Smooth muscle cell of the brain vasculature (primary cell): ENCODE measurements around the gene HIPK1.

Experiments used
- DNase-seq: peaks from one replicate; pipeline ENCODE4 v3.0.0-alpha.2; 2012; ENCODE audit warnings: low read depth, low spot score

HIPK1 gene

GRCh38 chr1:113913887-113914664, 15.0 kb upstream of the HIPK1 start:
- DNase-seq: no peak

DNA sequence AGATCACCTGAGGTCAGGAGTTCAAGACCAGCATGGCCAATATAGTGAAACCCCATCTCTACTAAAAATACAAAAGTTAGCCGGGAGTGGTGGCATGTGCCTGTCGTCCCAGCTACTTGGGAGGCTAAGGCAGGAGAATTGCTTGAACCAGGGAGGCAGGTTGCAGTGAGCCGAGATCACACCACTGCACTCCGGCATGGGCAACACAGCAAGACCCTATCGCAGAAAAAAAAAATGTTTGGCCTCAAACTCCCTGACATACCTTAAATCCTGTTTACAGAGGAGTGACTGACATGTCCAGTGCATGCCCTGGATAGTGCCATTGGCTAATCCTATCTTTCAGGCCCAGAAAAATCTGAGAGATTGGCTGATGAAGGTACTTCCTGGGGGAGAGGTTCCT, 12.2 kb upstream of the HIPK1 start:
- no peak for DNase-seq

DNA sequence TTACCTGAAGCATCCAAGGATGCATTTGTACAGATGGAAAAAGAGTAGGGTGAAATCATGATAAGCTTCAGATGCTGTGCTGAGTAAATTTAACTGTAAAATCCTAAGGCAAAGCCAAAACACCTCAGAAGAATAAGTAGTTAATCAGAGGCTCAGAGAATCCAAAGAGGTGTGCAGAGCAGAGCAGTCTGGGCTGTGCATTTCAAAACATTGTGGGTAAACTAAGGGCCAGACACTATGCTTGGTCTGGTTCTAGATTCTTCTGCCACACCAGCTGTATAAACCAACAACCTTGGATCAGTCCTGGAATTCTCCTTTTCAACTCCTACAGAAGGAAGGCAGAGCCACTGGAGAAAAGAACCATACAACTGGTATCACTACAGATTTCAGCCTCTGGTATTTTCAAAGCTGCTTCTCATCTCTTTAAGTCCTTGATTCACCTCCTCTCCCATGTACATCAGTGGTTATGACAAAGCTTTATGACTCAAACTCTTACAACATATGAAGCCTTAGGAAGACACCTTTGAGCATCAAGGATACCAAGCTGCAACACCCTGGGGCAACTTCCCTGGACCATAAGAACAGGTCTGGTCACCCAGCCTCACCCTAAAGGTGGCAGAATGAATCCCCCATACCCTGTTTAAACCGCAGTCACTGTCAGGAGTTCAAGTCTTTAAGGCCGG, 11.6 kb upstream of the HIPK1 start:
- no peak for DNase-seq

DNA sequence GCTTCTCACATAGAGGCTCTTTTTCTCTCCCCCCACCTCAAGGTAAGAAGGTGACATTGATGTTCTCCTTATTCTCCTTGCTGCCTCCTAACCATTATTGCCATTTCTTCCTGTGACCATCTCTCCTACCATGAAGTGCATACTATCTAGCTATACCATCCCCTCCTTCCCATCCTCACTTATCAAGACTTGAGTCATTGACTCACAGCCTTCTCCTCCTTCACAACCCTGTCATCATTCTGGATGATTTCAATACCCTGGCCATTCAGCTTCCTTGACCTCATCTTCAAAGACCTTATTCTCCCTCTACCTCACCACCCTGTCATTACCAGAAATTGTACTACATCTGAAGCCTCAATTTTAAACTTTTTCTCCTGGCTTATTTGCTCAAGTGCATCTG, 10.9 kb upstream of the HIPK1 start:
- DNase-seq: no peak

DNA sequence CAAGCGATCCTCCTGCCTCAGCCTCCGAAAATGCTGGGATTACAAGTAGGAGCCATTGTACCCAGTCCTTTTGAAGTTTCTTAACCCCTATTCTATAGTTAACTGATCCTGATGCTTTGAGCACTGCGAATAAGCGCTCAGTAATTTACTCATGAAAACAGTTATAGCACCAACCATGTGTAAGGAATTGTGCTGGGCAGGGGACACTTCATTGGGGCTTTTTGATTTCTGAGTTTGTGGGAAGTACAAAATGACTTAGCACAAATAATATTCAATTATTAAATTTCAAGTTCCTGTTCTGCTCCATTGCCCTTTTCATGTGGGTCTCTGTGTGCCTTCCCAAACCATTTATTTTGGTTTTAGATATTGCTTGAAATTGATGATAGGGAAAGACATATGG, 6.2 kb upstream of the HIPK1 start:
- DNase-seq: no peak

GRCh38 chr1:113924473-113924872, 4.7 kb upstream of the HIPK1 start:
- DNase-seq: no peak

DNA sequence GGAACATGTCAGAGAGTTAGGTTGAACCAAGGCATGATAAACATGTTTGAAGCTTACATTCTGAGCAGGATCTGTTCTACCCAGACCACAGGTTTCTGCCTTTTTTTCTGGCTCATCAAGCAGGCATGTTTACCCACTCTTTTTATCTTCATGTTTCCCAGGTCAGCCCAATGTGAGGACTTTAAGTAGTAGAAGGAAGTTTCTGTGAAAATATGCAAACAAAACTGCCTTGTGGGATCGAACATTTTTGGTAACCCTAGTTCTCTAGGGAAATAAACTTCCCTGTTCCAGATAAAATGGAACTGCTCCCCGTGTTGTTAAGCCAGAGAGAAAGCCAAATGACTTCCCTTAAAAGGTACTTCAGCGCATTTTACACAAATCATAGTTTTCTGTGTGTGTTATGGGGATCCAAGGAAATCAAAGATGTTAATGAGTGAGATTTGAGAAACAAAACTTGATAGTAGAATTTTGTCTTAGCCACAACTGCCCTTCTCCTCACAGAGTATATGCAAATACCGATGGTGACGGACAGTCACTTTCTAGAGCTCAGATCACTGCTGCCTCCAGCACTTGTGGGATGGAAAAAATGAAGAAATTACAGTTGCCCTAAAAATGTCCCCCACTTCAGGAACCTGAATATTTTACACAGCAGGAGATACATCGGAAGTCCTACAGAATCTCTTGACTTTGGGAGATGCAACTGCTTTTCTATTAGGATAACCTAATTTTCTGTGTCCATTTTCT, 765 bp upstream of the HIPK1 start:
- DNase-seq: no peak

- DNase-seq: no peak
Observed at GRCh38 chr1:113929750-113930498, 800 bp downstream of the HIPK1 start.

DNA sequence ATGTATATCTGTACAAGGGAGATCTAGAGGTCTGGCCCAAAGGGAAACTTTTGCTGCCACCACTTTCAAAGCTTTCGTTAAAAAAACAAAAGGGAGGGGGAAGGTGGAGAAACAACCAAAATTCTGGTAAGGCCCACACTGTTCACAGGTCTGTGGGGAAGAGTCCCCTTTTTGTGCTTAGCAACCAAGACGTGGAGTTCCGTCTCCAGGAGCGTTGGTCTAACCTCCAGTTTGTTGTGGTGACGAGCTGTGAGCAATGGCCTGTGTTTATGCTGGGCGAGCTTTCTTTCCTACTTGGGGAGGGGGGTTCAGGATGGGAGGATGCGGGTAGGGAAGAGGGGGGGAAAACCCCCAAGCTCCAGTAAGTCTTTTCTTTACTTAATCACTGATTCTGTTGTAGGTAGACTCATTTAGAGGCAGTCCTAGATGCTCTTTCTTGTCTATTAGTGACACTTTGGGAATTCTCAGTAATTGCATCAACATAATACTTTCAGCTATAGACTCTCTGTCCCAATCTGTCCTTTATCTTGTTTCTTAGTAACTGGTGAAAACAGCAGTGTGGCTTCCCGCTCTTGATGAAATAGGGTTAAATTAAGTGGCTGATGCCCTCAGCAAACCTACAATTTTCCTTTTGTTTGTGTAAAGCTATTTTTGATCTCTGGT, 1.5 kb downstream of the HIPK1 start:
- DNase-seq: no peak

GRCh38 chr1:113931451-113931851, 2.3 kb downstream of the HIPK1 start:
- no peak for DNase-seq

GRCh38 chr1:113934006-113934405, 4.9 kb downstream of the HIPK1 start:
- no peak for DNase-seq

DNA sequence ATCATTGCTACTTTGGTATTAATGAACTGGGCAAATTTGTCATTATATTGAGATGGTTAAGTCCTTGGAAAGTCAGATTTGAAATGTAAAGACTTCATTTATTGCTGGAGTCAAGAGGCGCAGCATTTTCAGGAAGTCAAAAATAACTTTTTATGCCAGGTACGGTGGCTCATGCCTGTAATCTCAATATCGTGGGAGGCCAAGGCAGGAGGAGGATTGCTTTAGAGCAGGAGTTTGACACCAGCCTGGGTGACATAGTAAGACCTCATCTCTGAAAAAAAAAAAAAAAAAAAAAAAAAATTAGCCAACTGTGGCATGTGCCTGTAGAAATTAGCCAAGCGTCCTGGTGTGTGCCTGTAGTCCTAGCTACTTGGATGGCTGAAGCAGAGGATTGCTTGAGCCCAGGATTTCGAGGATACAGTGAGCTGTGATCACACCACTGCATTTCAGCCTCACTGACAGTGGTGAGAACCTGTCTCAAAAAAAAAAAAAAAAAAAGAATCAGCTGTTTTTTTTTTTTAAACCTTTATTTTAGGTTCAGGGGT, 5.5 kb downstream of the HIPK1 start:
- no peak for DNase-seq

- DNase-seq: no peak
Observed at GRCh38 chr1:113935176-113935575, 6.1 kb downstream of the HIPK1 start.

GRCh38 chr1:113935970-113936369, 6.8 kb downstream of the HIPK1 start:
- no peak for DNase-seq

GRCh38 chr1:113937146-113937545, 8.0 kb downstream of the HIPK1 start:
- no peak for DNase-seq

- DNase-seq: no peak
Observed at GRCh38 chr1:113938192-113938591, 9.1 kb downstream of the HIPK1 start.

DNA sequence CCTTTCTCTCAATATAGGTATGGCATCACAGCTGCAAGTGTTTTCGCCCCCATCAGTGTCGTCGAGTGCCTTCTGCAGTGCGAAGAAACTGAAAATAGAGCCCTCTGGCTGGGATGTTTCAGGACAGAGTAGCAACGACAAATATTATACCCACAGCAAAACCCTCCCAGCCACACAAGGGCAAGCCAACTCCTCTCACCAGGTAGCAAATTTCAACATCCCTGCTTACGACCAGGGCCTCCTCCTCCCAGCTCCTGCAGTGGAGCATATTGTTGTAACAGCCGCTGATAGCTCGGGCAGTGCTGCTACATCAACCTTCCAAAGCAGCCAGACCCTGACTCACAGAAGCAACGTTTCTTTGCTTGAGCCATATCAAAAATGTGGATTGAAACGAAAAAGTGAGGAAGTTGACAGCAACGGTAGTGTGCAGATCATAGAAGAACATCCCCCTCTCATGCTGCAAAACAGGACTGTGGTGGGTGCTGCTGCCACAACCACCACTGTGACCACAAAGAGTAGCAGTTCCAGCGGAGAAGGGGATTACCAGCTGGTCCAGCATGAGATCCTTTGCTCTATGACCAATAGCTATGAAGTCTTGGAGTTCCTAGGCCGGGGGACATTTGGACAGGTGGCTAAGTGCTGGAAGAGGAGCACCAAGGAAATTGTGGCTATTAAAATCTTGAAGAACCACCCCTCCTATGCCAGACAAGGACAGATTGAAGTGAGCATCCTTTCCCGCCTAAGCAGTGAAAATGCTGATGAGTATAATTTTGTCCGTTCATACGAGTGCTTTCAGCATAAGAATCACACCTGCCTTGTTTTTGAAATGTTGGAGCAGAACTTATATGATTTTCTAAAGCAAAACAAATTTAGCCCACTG, 11.5 kb downstream of the HIPK1 start:
- no peak for DNase-seq

DNA sequence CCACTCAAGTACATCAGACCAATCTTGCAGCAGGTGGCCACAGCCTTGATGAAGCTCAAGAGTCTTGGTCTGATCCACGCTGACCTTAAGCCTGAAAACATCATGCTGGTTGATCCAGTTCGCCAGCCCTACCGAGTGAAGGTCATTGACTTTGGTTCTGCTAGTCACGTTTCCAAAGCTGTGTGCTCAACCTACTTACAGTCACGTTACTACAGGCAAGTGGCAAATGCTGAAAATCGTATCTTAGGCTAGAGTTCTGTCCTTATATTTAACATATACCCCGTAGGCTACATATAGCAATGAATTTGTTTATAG, 12.1 kb downstream of the HIPK1 start:
- DNase-seq: no peak

DNA sequence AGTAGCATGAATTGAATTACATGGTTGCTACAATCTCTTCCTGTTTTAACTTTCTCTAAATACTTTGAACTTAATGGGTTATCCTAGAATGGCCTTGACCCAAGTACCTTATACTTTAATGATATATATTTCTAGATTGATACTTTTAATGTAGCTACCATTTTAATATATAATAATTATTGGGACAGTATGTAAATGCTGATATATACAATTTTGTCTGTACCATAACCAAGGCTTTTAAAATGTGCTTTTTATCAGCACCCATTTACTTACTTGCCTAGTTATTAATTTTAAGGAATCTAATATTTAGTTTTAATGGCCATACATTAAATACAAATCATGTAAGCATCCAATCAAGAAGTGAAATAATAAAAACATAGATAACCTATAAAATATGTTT, 13.4 kb downstream of the HIPK1 start:
- DNase-seq: no peak
